ENCODE measurements around the gene TRABD2B.

TRABD2B gene

GRCh38 chr1:48022306-48022705 lies 25.1 kb upstream of the TRABD2B start:
- no peak overlapping the region for H3K9ac ChIP-seq (ENCODE audit: low read length)
- no peaks in the 10 kb centered on the region for H3K36me3 ChIP-seq (ENCODE audit: low read length)
- no peak overlapping the region for H3K4me2 ChIP-seq (ENCODE audit: low read depth, low read length, poor library complexity, severe bottlenecking)
- H3K4me3 ChIP-seq (ENCODE audit: insufficient read depth, low read length, poor library complexity, severe bottlenecking), result no peak overlapping the region
- no peaks in the 10 kb centered on the region for H3K79me2 ChIP-seq (ENCODE audit: insufficient read depth, low read length)
- H3K27me3 ChIP-seq (ENCODE audit: low read length), result no peaks in the 10 kb centered on the region
- H3K9me2 ChIP-seq (replicated peaks; ENCODE audit: insufficient read depth, low read length), result no peaks in the 10 kb centered on the region
- no peaks in the 10 kb centered on the region for H3K9me3 ChIP-seq (ENCODE audit: insufficient read depth, low read length)
- no peak overlapping the region for H3K27ac ChIP-seq (ENCODE audit: low read depth, low read length)
- H2AFZ ChIP-seq (ENCODE audit: low read depth, low read length, severe bottlenecking), result no peak overlapping the region
- H3F3A ChIP-seq (ENCODE audit: insufficient read depth), result no peaks in the 10 kb centered on the region
- TF ChIP-seq EZH2phosphoT487 (conservative IDR thresholded peaks at IDR 0.05; ENCODE audit: low read length), result no peak
- TF ChIP-seq, protein P1, sequence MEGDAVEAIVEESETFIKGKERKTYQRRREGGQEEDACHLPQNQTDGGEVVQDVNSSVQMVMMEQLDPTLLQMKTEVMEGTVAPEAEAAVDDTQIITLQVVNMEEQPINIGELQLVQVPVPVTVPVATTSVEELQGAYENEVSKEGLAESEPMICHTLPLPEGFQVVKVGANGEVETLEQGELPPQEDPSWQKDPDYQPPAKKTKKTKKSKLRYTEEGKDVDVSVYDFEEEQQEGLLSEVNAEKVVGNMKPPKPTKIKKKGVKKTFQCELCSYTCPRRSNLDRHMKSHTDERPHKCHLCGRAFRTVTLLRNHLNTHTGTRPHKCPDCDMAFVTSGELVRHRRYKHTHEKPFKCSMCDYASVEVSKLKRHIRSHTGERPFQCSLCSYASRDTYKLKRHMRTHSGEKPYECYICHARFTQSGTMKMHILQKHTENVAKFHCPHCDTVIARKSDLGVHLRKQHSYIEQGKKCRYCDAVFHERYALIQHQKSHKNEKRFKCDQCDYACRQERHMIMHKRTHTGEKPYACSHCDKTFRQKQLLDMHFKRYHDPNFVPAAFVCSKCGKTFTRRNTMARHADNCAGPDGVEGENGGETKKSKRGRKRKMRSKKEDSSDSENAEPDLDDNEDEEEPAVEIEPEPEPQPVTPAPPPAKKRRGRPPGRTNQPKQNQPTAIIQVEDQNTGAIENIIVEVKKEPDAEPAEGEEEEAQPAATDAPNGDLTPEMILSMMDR (IDR thresholded peaks at IDR 0.05; ENCODE audit: insufficient read depth, low read length, poor library complexity, severe bottlenecking), result no peak
- no peaks in the 10 kb centered on the region for H4K20me1 ChIP-seq (ENCODE audit: low read depth, low read length)

DNA sequence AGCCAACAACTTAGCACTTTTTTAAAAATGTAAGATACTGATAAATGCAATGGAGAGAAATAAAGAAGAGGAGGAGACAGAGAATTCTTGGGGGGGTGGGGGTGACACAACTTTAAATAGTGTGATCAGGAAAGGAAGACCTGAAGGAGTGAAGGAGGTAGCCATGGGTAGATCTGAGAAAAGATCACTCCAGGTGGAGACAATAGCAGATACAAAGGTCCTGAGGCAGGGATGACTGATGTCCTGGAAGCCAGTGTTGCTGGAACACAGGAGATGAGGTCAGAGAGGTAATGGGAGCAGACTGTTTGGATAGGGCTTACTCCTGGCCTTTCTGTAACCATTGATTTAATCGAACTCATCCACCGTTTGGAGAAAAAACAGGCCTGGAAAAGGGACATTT lies 24.6 kb upstream of the TRABD2B start:
- no peak overlapping the region for H3K4me2 ChIP-seq (ENCODE audit: low read depth, low read length, poor library complexity, severe bottlenecking)
- TF ChIP-seq, protein P1 (IDR thresholded peaks at IDR 0.05; ENCODE audit: insufficient read depth, low read length, poor library complexity, severe bottlenecking), result no peak
- no peaks in the 10 kb centered on the region for H4K20me1 ChIP-seq (ENCODE audit: low read depth, low read length)
- no peak overlapping the region for H2AFZ ChIP-seq (ENCODE audit: low read depth, low read length, severe bottlenecking)
- no peaks in the 10 kb centered on the region for H3K36me3 ChIP-seq (ENCODE audit: low read length)
- no peaks in the 10 kb centered on the region for H3K79me2 ChIP-seq (ENCODE audit: insufficient read depth, low read length)
- no peak overlapping the region for H3K4me3 ChIP-seq (ENCODE audit: insufficient read depth, low read length, poor library complexity, severe bottlenecking)
- no peak overlapping the region for H3K9ac ChIP-seq (ENCODE audit: low read length)
- no peaks in the 10 kb centered on the region for H3F3A ChIP-seq (ENCODE audit: insufficient read depth)
- no peaks in the 10 kb centered on the region for H3K9me3 ChIP-seq (ENCODE audit: insufficient read depth, low read length)
- H3K27me3 ChIP-seq (ENCODE audit: low read length), result no peaks in the 10 kb centered on the region
- H3K27ac ChIP-seq (ENCODE audit: low read depth, low read length), result no peak overlapping the region
- H3K9me2 ChIP-seq (replicated peaks; ENCODE audit: insufficient read depth, low read length), result no peaks in the 10 kb centered on the region

DNA sequence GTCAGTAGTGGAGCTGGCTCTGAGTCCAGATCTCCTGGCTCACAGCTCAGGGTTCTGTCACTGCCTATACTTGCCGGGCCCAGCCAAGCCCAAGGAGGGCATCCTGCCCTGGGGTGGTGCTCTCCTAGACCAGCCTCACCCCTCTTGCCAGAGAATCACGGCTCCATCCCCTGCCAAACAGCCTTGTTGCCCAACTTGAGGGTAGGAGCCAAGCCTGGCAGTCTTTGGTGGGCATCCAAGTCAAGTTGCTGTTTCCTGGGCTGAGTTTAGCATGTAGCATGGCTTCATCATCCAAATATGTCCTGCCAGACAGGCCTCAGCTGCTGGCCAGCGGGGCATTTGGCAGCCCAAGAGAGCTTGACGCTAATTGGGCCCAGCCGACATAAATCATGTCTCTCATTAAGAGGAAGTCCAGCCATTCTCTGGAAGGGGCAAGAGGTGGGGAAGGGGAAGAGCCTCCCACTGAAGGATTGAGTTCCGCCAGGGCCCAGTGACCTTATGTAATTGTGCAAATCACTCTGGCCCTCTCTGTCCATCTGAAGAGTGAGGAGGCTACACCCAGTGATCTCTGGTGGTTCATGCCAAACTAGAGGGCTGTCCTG lies 22.6 kb upstream of the TRABD2B start:
- TF ChIP-seq, protein P1 (IDR thresholded peaks at IDR 0.05; ENCODE audit: insufficient read depth, low read length, poor library complexity, severe bottlenecking), result no peak
- no peak for TF ChIP-seq EZH2phosphoT487 (conservative IDR thresholded peaks at IDR 0.05; ENCODE audit: low read length)
- Histone ChIP-seq H3K4me3 (ENCODE audit: insufficient read depth, low read length, poor library complexity, severe bottlenecking) (no peak overlapping the region), H3K4me2 (ENCODE audit: low read depth, low read length, poor library complexity, severe bottlenecking) (no peak overlapping the region), H3K9me2 (replicated peaks; ENCODE audit: insufficient read depth, low read length) (no peaks in the 10 kb centered on the region), H3K79me2 (ENCODE audit: insufficient read depth, low read length) (no peaks in the 10 kb centered on the region), H3K27ac (ENCODE audit: low read depth, low read length) (no peak overlapping the region), H2AFZ (ENCODE audit: low read depth, low read length, severe bottlenecking) (no peak overlapping the region), H3K9me3 (ENCODE audit: insufficient read depth, low read length) (no peaks in the 10 kb centered on the region), H4K20me1 (ENCODE audit: low read depth, low read length) (no peaks in the 10 kb centered on the region), H3K27me3 (ENCODE audit: low read length) (no peaks in the 10 kb centered on the region), H3K9ac (ENCODE audit: low read length) (no peak overlapping the region), H3K36me3 (ENCODE audit: low read length) (no peaks in the 10 kb centered on the region), H3F3A (ENCODE audit: insufficient read depth) (no peaks in the 10 kb centered on the region)
